HG03460 (cell line): ENCODE data around the gene DGKA.
"Not testable (repeated sequence)": the region's sequence is repeated elsewhere in the genome, so short reads cannot be mapped to it uniquely, and the experiment has no call there.

ENCODE experiments used
- ATAC-seq: cut with Tn5 transposase; IDR thresholded peaks from one replicate; pipeline ENCODE4 v1.9.1; 2021; ENCODE audit not compliant: unreplicated experiment

Gene DGKA

GRCh38 chr12:55930771-55931316 lies at the start of gene DGKA:
Gene DGKA, plus strand, starts transcription at chr12:55931162. Its CDS starts 5,342 bp downstream, at chr12:55936504.
- ATAC-seq: no peak

DNA sequence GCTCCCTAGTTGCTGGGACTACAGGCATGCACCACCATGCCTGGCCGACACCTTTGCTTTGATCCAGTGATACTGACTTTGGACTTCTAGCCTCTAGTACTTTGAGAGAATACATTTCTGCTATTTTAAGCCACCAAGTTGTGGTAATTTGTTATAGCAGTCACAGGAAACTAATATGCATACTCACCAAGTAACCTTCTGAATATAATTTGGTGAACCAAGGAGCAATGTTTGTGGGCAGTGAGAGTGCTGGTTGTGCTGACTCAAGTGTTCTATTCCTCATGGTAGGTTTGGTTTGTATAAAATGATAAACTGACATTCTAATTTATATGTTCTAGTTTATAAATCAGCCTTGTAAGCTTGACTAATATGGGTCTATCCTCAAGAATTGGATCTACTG lies 45.8 kb upstream of the DGKA start:
- no peak for ATAC-seq

- ATAC-seq: no peak
Observed at GRCh38 chr12:55891310-55891709, 39.7 kb upstream of the DGKA start.

DNA sequence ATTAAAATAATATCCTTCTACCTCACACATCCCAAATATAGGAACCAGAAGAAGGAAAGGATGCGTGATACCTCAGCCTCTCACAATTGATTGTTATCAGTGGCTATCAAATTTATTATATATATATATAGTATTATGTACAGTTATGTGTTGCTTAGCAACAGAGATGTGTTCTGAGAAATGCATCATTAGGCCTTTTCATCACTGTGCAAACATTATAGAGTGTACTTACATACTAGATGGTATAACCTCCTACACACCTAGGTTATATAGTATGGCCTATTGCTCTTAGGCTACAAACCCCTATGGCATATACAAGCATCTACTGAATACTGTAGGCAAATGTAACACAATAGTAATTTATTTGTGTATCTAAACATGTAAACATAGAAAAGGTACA lies 37.2 kb upstream of the DGKA start:
- no peak for ATAC-seq

DNA sequence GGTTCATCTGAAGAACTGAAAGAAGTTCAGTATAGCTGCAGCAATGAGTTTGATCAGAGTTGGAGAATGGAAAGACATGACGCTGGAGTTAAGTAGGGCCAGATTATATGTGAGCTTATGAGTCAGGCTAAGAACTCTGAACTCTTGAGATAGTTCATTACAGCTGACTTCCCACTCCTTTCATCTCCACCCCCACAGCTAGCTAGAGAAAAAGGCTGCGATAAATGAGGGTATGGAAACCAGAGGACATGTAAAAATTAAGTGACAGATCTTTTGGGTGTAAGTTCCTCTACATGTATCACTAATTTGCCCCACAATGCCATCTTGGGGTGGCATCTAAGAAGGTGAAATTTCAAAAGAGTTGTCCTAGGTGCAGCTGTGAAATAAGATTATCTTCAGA lies 31.9 kb upstream of the DGKA start:
- ATAC-seq: no peak

GRCh38 chr12:55901881-55902490 lies 29.0 kb upstream of the DGKA start:
- no peak for ATAC-seq

DNA sequence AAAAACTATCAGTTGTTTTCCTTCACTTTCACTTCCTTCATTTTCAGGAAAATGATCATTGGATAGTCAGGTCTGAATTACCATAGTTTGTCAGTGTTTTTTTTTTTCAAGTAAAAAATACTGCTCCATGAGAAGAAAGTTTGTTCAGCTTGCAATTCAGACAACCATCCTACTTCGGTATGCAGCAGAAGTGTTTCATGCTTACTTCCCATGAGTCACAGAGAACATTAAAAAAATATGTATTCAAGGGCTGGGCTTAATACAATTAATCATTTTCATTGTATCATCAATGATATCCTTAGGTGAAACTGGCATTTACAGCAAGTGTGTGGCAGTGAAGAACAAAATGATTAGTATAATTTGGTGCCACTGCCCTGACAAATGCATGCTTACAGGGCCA lies 24.9 kb upstream of the DGKA start:
- no peak for ATAC-seq

GRCh38 chr12:55908726-55909512 lies 22.0 kb upstream of the DGKA start:
- ATAC-seq: no peak

DNA sequence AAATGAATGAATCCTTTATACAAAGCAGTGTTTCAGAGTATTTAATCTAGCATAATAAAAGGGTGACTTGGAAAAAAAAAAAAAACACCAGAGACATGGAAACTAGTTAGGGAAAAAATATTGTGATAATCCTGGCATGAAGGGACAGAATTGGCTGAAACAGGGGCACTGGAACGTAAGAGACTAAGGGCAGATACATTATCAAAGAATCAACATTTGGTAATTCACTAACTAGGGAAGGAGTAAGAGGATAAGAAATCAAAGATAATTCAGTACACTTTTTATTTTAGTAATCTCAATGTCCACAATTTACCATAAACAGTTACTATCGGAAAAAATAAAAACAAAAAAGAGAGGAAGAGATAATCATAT lies 21.5 kb upstream of the DGKA start:
- ATAC-seq: no peak

DNA sequence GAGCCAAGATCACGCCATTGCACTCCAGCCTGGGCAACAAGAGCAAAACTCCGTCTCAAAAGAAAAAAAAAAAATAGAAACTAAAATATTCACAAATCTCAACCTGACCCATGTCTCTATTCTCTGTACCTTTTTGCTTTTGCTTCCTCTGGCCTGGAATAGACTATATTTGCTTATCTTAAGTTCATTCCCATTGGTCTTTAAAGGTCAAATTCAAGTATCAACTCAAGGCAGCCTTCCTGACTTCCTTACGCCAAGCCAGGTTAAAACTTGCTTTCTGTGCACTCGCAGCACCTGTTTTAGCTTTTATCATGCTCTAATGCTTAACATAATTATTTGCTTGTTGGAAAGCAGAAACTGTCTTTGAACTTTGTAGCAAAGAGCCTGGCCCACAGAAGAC lies 18.1 kb upstream of the DGKA start:
- no peak for ATAC-seq

- no peak for ATAC-seq
Observed at GRCh38 chr12:55915482-55915859, 15.5 kb upstream of the DGKA start.

GRCh38 chr12:55919032-55919431 lies 11.9 kb upstream of the DGKA start:
- ATAC-seq: not testable (repeated sequence)

- ATAC-seq: no peak
Observed at GRCh38 chr12:55922126-55922525, 8.8 kb upstream of the DGKA start.

DNA sequence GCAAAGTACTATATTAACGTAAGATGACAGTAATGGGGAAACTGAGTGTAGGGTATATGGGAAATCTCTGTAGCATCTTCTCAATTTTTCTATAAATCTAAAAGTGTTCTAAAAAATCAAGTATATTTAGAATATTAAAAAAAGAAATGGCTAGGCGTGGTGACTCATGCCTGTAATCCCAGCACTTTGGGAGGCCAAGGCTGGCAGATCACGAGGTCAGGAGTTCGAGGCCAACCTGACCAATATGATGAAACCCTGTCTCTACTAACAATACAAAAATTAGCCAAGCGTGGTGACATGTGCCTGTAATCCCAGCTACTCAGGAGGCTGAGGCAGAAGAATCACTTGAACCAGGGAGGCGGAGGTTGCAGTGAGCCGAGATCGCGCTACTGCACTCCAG lies 7.3 kb upstream of the DGKA start:
- ATAC-seq: not testable (repeated sequence)

DNA sequence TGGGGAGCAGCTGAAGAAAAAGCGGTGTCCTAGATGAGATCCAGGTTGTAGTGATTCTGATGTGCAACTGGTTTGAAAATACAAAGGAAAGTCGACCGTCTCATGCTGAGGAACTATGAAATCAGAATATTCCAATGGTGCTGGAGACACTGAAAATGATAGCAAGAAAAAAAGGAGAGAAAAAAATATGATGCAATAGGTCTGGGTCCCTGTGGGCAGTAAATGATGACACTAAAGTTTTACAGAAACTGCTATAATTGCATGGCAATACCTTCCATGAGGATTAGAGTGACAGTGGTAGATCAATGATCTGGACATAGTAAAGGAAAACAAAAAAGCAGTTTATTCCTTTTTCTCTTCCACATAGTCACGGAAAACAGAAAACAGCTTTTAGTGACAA lies 5.6 kb upstream of the DGKA start:
- no peak for ATAC-seq

- ATAC-seq: peak; percentile 1
Observed at GRCh38 chr12:55925870-55926737, 4.9 kb upstream of the DGKA start.

GRCh38 chr12:55926738-55927587 lies 4.0 kb upstream of the DGKA start:
- ATAC-seq: peak; percentile 44

DNA sequence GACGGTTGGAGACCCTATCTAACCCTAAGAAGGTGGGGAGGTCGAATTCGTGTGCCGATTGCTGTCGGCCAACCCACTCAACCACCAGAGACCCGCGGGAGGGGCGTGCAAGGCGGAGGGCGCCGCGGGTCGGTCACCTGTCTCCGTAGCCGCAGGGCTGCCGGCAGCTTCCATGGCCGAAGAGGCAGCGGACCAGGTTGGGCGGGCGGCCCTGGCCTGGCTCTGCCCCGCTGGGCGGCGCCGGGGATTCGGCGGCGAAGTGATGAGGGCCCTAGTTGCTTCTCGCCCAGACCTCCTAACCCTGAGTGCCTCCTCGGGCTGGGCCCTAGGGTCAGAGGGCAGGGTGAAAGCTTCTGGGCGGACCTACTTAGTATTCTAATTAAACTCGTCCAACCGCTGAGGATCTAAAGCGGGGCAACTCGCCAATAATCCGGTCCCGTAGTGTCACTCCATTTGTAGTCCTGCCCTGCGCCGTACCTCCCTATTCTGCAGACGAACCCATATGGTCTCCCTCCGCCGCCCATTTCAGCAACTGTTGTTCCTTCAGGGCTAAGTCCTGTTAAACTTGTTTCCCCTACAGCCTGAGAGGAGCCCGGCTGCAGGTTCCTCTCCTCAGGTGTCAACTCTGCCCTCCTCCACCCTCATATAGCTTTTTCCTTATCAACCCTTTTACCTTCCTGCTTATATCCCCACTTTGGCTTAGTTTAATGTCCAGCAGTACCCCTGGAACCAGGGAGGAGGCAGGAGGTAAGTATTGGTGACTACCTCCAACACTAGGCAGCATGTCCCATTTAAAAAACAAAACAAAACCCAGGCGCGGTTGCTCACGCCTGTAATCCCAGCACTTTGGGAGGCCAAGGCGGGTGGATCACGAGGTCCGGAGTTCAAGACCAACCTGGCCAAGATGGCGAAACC lies 3.1 kb upstream of the DGKA start, which contains the start of gene PYM1:
TSS of gene PYM1 (minus strand) at position 307 of the 915 bp plus-strand sequence. CDS start at position 174, 133 bp downstream.
- ATAC-seq: peak; percentile 26

DNA sequence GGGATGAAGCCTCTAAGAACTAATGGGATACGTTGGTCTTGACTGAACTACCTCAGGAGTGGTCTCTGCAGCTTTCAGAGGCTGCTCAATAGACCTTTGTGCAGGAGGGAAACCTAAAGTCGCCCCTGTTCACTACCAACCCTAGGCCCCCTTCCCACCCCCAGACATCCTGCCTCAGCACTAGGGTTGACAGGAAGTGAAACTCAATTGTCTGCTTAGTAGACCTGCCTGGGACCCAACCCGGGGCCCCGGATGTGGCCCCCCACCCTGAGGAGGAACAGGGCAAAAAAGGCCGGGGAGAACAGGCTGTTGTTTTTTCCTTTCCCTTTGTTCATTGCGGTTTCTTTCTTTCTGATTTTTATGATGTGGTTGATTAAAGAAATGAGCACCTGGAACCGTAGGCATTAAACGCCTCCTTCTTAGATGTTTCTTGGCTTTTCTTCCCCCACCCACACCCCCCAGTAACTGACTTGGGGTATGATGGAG lies 1.6 kb upstream of the DGKA start:
- ATAC-seq: peak; percentile 43
